ENCODE data around the gene RBFOX2. TPM values are rescaled to one million over a fixed set of nuclear protein-coding genes. Genes with fewer than 3 reads are reported as not detected.

The RBFOX2 gene
- polyA plus RNA-seq, 2 of the 4 experiments (the other 2 are of a cell fraction) = 30.3 to 77.7 TPM

GRCh38 chr22:35991168-35991567 is 37.5 kb downstream of the RBFOX2 start (continued):
- no peak for TF ChIP-seq ELK1 (IDR thresholded peaks at IDR 0.05; ENCODE audit: low read depth, low read length)
- no peak for TF ChIP-seq PBX3 (IDR thresholded peaks at IDR 0.05)
- TF ChIP-seq KDM1A (IDR thresholded peaks at IDR 0.05; ENCODE audit: low read depth) = no peak
- no peak for TF ChIP-seq REST (IDR thresholded peaks at IDR 0.05)
- TF ChIP-seq NR3C1 (IDR thresholded peaks at IDR 0.05) = no peak
- TF ChIP-seq RNF2 (IDR thresholded peaks at IDR 0.05; ENCODE audit: borderline replicate concordance, low read depth) = no peak

GRCh38 chr22:35988030-35988429 is 40.6 kb downstream of the RBFOX2 start:
- CTCF ChIA-PET = interaction anchor here (1.1 to 1.8 kb wide), 2 partner anchors 8 to 15 kb away, joined by 3 to 5 read pairs; no protein-coding TSS in a partner anchor

GRCh38 chr22:35987487-35987886 is 41.1 kb downstream of the RBFOX2 start:
- FAIRE-seq (no peak), ATAC-seq (no peak), DNase-seq (ENCODE audit: low read depth in 1 of 2, low spot score in 1 of 2) (no peak)
- H3K4me2 ChIP-seq = no peak overlapping the region
- H3K4me3 ChIP-seq = no peak overlapping the region
- no peak overlapping the region for H3K27ac ChIP-seq
- H3K4me1 ChIP-seq = no peaks in the 10 kb centered on the region
- WGBS (ENCODE audit: missing lambda C conversion rate) = 100% methylated on average over 1 of the region's 1 CpG
- no peak for TF ChIP-seq NFE2L2 (conservative IDR thresholded peaks at IDR 0.05; ENCODE audit: low read length)
- TF ChIP-seq CHD4 (IDR thresholded peaks at IDR 0.05; ENCODE audit: borderline replicate concordance) = no peak
- TF ChIP-seq NR3C1 (IDR thresholded peaks at IDR 0.05) = no peak
- TF ChIP-seq HDAC2 (IDR thresholded peaks at IDR 0.05) = no peak
- no peak for TF ChIP-seq CHD2 (IDR thresholded peaks at IDR 0.05; ENCODE audit: low read length, partially characterized antibody)
- no peak for TF ChIP-seq JUN (IDR thresholded peaks at IDR 0.05)
- no peak for TF ChIP-seq KDM5A (IDR thresholded peaks at IDR 0.05)
- TF ChIP-seq HOXA7 (CRISPR knock-in tag; IDR thresholded peaks at IDR 0.05) = no peak
- no peak for TF ChIP-seq ZSCAN20 (CRISPR knock-in tag; IDR thresholded peaks at IDR 0.05)
- no peak for TF ChIP-seq REST (IDR thresholded peaks at IDR 0.05)
- ChIA-PET CTCF (interaction anchor here (1.1 to 1.8 kb wide), 2 partner anchors 9 to 14 kb away, joined by 3 to 5 read pairs; no protein-coding TSS in a partner anchor), POLR2A (no interaction called here)
- no peaks in the 10 kb centered on the region for H3K9me3 ChIP-seq

More at GRCh38 chr22:35988030-35988429, 40.6 kb downstream of the RBFOX2 start:
- H3K27ac ChIP-seq = no peak overlapping the region
- POLR2A ChIA-PET = no interaction called here
- no peak for FAIRE-seq
- WGBS (ENCODE audit: missing lambda C conversion rate) = 92% methylated on average over 4 of the region's 4 CpGs
- no peaks in the 10 kb centered on the region for H3K4me1 ChIP-seq
- TF ChIP-seq ZC3H11A (IDR thresholded peaks at IDR 0.05) = no peak
- TF ChIP-seq EP300 (IDR thresholded peaks at IDR 0.05) = no peak
- TF ChIP-seq NR3C1 (IDR thresholded peaks at IDR 0.05) = no peak
- TF ChIP-seq CHD4 (IDR thresholded peaks at IDR 0.05; ENCODE audit: borderline replicate concordance) = no peak
- no peak for TF ChIP-seq FOSL2 (IDR thresholded peaks at IDR 0.05)
- no peak for TF ChIP-seq FOSL2 (CRISPR knock-in tag; IDR thresholded peaks at IDR 0.05)
- ATAC-seq = no peak
- H3K4me3 ChIP-seq = no peak overlapping the region
- H3K9me3 ChIP-seq = no peaks in the 10 kb centered on the region
- no peak for DNase-seq (ENCODE audit: low read depth in 1 of 2, low spot score in 1 of 2)
- no peak overlapping the region for H3K4me2 ChIP-seq
